ENCODE results near the gene FXR2.

Gene FXR2

DNA sequence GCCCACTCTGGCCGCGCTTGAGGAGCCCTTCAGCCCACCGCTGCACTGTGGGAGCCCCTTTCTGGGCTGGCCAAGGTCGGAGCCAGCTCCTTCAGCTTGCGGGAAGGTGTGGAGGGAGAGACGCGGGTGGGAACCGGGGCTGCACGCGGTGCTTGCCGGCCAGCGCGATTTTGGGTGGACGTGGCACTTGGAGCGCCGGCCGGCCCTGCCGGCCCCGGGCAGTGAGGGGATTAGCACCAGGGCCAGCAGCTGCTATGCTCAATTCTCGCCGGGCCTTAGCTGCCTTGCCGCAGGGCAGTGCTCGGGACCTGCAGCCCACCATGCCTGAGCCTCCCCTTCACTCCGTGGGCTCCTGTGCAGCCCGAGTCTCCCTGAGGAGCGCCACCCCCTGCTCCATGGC, 26.1 kb upstream of the FXR2 start:
- H3K4me3 ChIP-seq (replicated peaks; ENCODE audit: low read depth, low read length) = no peak overlapping the region
- TF ChIP-seq, protein P1, sequence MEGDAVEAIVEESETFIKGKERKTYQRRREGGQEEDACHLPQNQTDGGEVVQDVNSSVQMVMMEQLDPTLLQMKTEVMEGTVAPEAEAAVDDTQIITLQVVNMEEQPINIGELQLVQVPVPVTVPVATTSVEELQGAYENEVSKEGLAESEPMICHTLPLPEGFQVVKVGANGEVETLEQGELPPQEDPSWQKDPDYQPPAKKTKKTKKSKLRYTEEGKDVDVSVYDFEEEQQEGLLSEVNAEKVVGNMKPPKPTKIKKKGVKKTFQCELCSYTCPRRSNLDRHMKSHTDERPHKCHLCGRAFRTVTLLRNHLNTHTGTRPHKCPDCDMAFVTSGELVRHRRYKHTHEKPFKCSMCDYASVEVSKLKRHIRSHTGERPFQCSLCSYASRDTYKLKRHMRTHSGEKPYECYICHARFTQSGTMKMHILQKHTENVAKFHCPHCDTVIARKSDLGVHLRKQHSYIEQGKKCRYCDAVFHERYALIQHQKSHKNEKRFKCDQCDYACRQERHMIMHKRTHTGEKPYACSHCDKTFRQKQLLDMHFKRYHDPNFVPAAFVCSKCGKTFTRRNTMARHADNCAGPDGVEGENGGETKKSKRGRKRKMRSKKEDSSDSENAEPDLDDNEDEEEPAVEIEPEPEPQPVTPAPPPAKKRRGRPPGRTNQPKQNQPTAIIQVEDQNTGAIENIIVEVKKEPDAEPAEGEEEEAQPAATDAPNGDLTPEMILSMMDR (IDR thresholded peaks at IDR 0.05; ENCODE audit: low read depth, low read length, missing control alignments) = no peak
- DNase-seq (ENCODE audit: extremely low read depth, low read depth) = no peak

DNA sequence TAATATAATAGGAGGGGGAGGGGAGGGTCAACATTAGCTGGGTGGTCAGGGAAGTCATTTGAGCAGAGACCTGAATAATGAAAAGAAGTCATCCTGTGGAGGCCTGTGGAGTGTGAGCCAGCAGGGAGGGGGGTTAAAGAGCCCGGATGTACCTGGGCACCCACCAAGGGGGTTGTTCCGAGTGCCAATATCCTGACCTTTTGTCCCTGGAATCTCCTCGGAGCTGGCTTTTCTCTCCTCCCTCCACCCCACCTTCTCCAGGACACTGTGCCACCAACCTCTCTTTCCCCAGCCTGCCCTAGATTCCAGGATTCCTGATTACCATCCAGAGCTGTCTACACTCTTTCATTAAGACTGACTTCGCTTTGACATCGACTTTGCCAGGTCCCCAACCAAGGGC, 21.5 kb upstream of the FXR2 start:
- TF ChIP-seq, protein P1 (IDR thresholded peaks at IDR 0.05; ENCODE audit: low read depth, low read length, missing control alignments) = no peak

DNA sequence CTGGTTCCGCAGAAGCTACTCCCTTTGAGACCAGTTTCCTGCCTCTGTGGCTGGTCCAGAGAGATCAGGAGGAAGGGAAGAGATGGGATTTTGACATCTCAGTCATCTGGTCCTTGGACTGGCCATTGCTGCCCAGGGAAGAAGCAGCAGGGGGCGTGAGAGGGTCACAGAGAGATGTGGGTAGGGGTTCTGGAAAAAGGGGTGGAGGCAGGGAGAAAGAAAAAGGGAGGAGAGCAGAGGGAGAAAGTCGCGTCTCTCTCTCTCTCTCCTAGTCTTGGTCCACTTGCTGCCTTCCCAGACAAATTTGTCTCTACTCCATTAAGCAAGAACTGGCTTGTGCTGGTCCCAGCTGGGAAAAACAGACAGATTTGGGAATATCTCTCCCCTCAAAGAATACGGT, 19.7 kb upstream of the FXR2 start:
- DNase-seq (ENCODE audit: extremely low read depth, low read depth) = no peak

More for the DNA sequence above, 21.5 kb upstream of the FXR2 start:
- no peak for DNase-seq (ENCODE audit: extremely low read depth, low read depth)
- no peak overlapping the region for H3K4me3 ChIP-seq (replicated peaks; ENCODE audit: low read depth, low read length)

DNA sequence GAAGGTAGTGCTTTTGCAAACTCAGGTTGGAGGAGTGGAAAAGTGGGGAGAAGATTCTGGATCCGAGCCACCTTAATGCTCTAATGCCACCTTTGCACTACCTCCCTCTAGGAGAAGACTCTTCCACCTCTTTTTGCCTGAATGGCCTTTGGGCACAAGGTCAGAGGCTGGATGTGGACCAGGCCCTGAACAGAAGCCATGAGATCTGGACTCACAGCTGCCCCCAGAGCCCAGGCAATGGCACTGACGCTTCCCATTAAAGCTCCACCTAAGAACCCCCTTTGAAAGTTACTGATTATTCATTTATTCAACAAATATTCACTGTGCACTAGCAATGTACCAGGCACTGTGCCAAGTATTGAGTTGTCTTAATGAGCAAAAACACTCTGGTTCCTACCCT, 18.4 kb upstream of the FXR2 start:
- TF ChIP-seq, protein P1 (IDR thresholded peaks at IDR 0.05; ENCODE audit: low read depth, low read length, missing control alignments) = no peak
- DNase-seq (ENCODE audit: extremely low read depth, low read depth) = no peak
- H3K4me3 ChIP-seq (replicated peaks; ENCODE audit: low read depth, low read length) = no peak overlapping the region

More for the DNA sequence above, 19.7 kb upstream of the FXR2 start:
- TF ChIP-seq, protein P1 (IDR thresholded peaks at IDR 0.05; ENCODE audit: low read depth, low read length, missing control alignments) = peak; percentile 63
- no peak overlapping the region for H3K4me3 ChIP-seq (replicated peaks; ENCODE audit: low read depth, low read length)

DNA sequence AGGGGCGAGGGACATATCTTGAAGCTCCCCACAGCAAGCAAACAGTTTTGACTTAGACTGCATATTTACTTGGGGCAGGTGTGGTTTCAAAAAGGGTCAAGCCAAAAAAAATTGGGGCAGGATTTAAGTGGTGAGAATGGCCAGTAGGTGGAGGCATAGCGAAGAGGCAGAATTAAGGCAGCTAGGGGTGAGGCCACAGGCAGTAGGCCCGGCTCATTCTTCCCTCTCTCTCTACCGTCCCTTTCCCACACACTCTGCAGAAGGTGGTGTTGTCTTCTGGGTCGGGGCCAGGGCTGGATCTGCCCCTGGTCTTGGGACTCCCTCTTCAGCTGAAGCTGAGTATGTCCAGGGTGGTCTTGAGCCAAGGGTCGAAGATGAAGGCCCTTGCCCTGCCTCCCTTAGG, 17.8 kb upstream of the FXR2 start:
- DNase-seq (ENCODE audit: extremely low read depth, low read depth) = no peak
- H3K4me3 ChIP-seq (replicated peaks; ENCODE audit: low read depth, low read length) = no peak overlapping the region
- TF ChIP-seq, protein P1 (IDR thresholded peaks at IDR 0.05; ENCODE audit: low read depth, low read length, missing control alignments) = peak; percentile 53

DNA sequence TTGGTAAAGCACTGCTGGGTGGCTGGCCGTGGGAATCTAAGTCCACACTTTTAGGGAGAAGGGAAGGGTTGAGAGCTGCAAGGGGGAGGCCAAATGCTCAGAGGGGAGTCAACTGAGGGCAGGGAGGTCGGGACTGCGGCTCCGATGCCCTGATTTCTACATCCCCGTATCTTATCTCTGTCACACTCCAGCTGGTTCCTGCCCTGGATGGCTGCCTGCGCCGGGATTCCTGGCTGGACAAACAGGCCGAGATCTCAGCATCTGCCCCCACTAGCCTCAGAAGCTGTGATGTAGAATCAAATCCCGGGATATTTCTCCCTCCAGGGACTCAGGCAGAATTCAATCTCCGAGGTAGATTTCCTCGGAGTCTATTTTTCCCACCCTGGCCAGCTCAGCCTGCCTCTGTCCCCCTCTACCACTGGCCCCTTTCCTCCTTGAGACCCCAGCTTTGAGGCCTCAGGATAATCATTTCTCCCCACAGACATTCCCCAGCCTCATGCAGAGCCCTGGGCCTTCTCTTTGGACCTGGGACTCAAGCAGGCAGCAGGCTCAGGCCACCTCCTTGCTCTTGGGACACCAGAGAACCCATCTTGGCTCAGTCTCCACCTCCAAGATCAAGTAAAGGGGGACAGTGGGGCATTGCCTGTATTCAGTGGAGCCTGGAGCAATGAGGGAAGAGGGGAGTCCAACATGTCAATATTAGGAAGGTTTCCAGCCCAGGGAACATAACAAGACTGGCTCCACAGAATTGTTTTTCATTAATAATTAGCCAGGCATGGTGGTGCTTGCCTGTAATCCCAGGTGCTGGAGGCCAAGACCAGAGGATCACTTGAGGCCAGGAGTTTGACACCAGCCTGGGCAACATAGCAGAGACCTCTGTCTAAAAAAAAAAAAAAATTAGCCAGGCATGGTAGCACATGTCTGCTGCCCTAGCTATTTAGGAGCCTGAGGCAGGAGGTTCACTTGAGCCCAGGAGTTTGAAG, 17.0 kb upstream of the FXR2 start:
- TF ChIP-seq, protein P1 (IDR thresholded peaks at IDR 0.05; ENCODE audit: low read depth, low read length, missing control alignments) = no peak
- no peak overlapping the region for H3K4me3 ChIP-seq (replicated peaks; ENCODE audit: low read depth, low read length)
- no peak for DNase-seq (ENCODE audit: extremely low read depth, low read depth)
